Activated CD4-positive, alpha-beta T cell treated with anti-CD3 and anti-CD28 coated beads for 4 hours (primary cell): Measurements from ENCODE around the gene OR2AG2.

ENCODE experiments used
- DNase-seq, 2 donors: peaks; one replicate each; pipeline ENCODE4 v3.0.0-alpha.2; 2020

Gene OR2AG2

GRCh38 chr11:6738590-6738989 is 33.2 kb downstream of the OR2AG2 start:
- DNase-seq: no peak

- peak; percentile 57 to 75 for DNase-seq
Measured at GRCh38 chr11:6737872-6738466, 33.8 kb downstream of the OR2AG2 start.

GRCh38 chr11:6736495-6737121 is 35.2 kb downstream of the OR2AG2 start:
- DNase-seq: no peak

- peak in 1 of 2 donors; percentile 26 for DNase-seq
Measured at GRCh38 chr11:6735306-6735705, 36.5 kb downstream of the OR2AG2 start.

GRCh38 chr11:6734616-6735015 is 37.2 kb downstream of the OR2AG2 start:
- no peak for DNase-seq

- DNase-seq: no peak
Measured at GRCh38 chr11:6733326-6734275, 38.2 kb downstream of the OR2AG2 start.

- no peak for DNase-seq
Measured at GRCh38 chr11:6727971-6728760, 43.6 kb downstream of the OR2AG2 start.

GRCh38 chr11:6725386-6725896 is 46.3 kb downstream of the OR2AG2 start:
- DNase-seq: no peak

- DNase-seq: no peak
Measured at GRCh38 chr11:6724013-6724412, 47.8 kb downstream of the OR2AG2 start.

GRCh38 chr11:6721343-6721742 is 50.4 kb downstream of the OR2AG2 start:
- no peak for DNase-seq

- DNase-seq: no peak
Measured at GRCh38 chr11:6719576-6719975, 52.2 kb downstream of the OR2AG2 start.

- DNase-seq: no peak
Measured at GRCh38 chr11:6717426-6717825, 54.4 kb downstream of the OR2AG2 start.
